ENCODE data around the gene MTRFR. TPM values are rescaled to one million over a fixed set of nuclear protein-coding genes. Genes with fewer than 3 reads are reported as not detected.

MTRFR gene
- polyA plus RNA-seq, 1 of the 3 experiments (the other 2 are of a cell fraction): 6.6 TPM

GRCh38 chr12:123225443-123225842 lies 7.8 kb upstream of the MTRFR start:
- Histone ChIP-seq H4K20me1 (ENCODE audit: insufficient read depth) (no peaks in the 10 kb centered on the region), H3K4me1 (ENCODE audit: control insufficient read depth in 1 of 2, insufficient read depth in 2 of 2, low read depth in 1 of 2, low read length in 1 of 2) (peaks cover 4 to 5% of the 10 kb centered on the region in 2 experiments; a peak in 3 of 4 replicates), H3K4me3 (ENCODE audit: low read depth in 2 of 2, low read length in 1 of 2) (no peak overlapping the region), H3K27me3 (ENCODE audit: insufficient read depth) (no peaks in the 10 kb centered on the region), H3K79me2 (ENCODE audit: insufficient read depth) (peaks cover 60% of the 10 kb centered on the region), H3K9ac (no peak overlapping the region), H3K4me2 (no peak overlapping the region), H3K36me3 (replicated peaks in 1 of 2; ENCODE audit: control insufficient read depth in 1 of 2, insufficient read depth in 2 of 2, low read length in 1 of 2) (peaks cover 6 to 27% of the 10 kb centered on the region in 2 experiments), H2AFZ (ENCODE audit: low read depth) (no peak overlapping the region), H3K9me3 (no peaks in the 10 kb centered on the region), H3F3A (replicated peaks; ENCODE audit: insufficient read depth) (peaks cover 10% of the 10 kb centered on the region), H3K27ac (ENCODE audit: low read depth in 2 of 2, low read length in 1 of 2) (no peak overlapping the region), H3K9me2 (no peaks in the 10 kb centered on the region)
- DNase-seq: no peak
- TF ChIP-seq USF1 (IDR thresholded peaks at IDR 0.05; ENCODE audit: borderline replicate concordance, low read depth): no peak
- no peak for TF ChIP-seq NRF1 (IDR thresholded peaks at IDR 0.05; ENCODE audit: low read depth, low read length)
- TF ChIP-seq RFX5 (IDR thresholded peaks at IDR 0.05; ENCODE audit: low read length): no peak
- no peak for TF ChIP-seq SIN3A (IDR thresholded peaks at IDR 0.05; ENCODE audit: borderline replicate concordance, low read depth, low read length)
- TF ChIP-seq RAD21 (IDR thresholded peaks at IDR 0.05; ENCODE audit: low read length): no peak
- TF ChIP-seq ELF1 (IDR thresholded peaks at IDR 0.05): no peak
- TF ChIP-seq MAX (IDR thresholded peaks at IDR 0.05; ENCODE audit: low read depth): no peak
- TF ChIP-seq TAF1 (IDR thresholded peaks at IDR 0.05; ENCODE audit: borderline replicate concordance, low read depth, low read length): no peak
- TF ChIP-seq PBX3 (IDR thresholded peaks at IDR 0.05): no peak
- TF ChIP-seq SMC3 (IDR thresholded peaks at IDR 0.05; ENCODE audit: low read depth, low read length): no peak
- TF ChIP-seq JUND (IDR thresholded peaks at IDR 0.05): no peak
- 83% methylated on average over 2 of the region's 2 CpGs for WGBS (ENCODE audit: low lambda C conversion rate)
- ChIA-PET POLR2A (no interaction called here), CTCF (interaction anchor here (1.0 to 2.9 kb wide), 3 partner anchors 12 to 159 kb away, joined by 3 to 15 read pairs (median 4); partner anchors contain the start of gene KMT5A)

GRCh38 chr12:123227581-123228258 lies 5.5 kb upstream of the MTRFR start:
- H3K4me3 ChIP-seq (ENCODE audit: low read depth in 2 of 2, low read length in 1 of 2): no peak overlapping the region
- no peaks in the 10 kb centered on the region for H3K9me2 ChIP-seq
- H4K20me1 ChIP-seq (ENCODE audit: insufficient read depth): no peaks in the 10 kb centered on the region
- no peaks in the 10 kb centered on the region for H3K9me3 ChIP-seq
- no peak overlapping the region for H3K9ac ChIP-seq
- H3K36me3 ChIP-seq (replicated peaks in 1 of 2; ENCODE audit: control insufficient read depth in 1 of 2, insufficient read depth in 2 of 2, low read length in 1 of 2): peaks cover 0 to 22% of the 10 kb centered on the region in 2 experiments
- H3K27ac ChIP-seq (ENCODE audit: low read depth in 2 of 2, low read length in 1 of 2): no peak overlapping the region
- peaks cover 4 to 11% of the 10 kb centered on the region in 2 experiments; a peak in 3 of 4 replicates for H3K4me1 ChIP-seq (ENCODE audit: control insufficient read depth in 1 of 2, insufficient read depth in 2 of 2, low read depth in 1 of 2, low read length in 1 of 2)
- TF ChIP-seq TAF1 (IDR thresholded peaks at IDR 0.05; ENCODE audit: borderline replicate concordance, low read depth, low read length) (no peak), CHD2 (IDR thresholded peaks at IDR 0.05; ENCODE audit: low read length, partially characterized antibody) (no peak), EP300 (IDR thresholded peaks at IDR 0.05; ENCODE audit: borderline replicate concordance in 1 of 2, low read depth in 1 of 2, low read length in 1 of 2) (no peak), REST (IDR thresholded peaks at IDR 0.05; ENCODE audit: low read depth, low read length) (no peak), FOXJ3 (CRISPR knock-in tag; IDR thresholded peaks at IDR 0.05) (no peak), YY1 (IDR thresholded peaks at IDR 0.05; ENCODE audit: low read depth) (no peak), GABPA (IDR thresholded peaks at IDR 0.05; ENCODE audit: low read depth) (no peak), GATA2 (CRISPR knock-in tag; IDR thresholded peaks at IDR 0.05) (peak; percentile 62)
- peaks cover 81% of the 10 kb centered on the region for H3K79me2 ChIP-seq (ENCODE audit: insufficient read depth)
- ChIA-PET CTCF (interaction anchor here (2.6 kb wide), 1 partner anchor 10 kb away, joined by 20 read pairs; no protein-coding TSS in a partner anchor), POLR2A (no interaction called here)
- no peaks in the 10 kb centered on the region for H3F3A ChIP-seq (replicated peaks; ENCODE audit: insufficient read depth)
- H3K4me2 ChIP-seq: 0 out of 2 replicates have a peak overlapping the region, but pooled peaks have one; percentile 27
- WGBS (ENCODE audit: low lambda C conversion rate): 63% methylated on average over 5 of the region's 5 CpGs
- no peak for DNase-seq
- H3K27me3 ChIP-seq (ENCODE audit: insufficient read depth): no peaks in the 10 kb centered on the region
- no peak overlapping the region for H2AFZ ChIP-seq (ENCODE audit: low read depth)
